ENCODE results near the gene GC.

The GC gene

DNA sequence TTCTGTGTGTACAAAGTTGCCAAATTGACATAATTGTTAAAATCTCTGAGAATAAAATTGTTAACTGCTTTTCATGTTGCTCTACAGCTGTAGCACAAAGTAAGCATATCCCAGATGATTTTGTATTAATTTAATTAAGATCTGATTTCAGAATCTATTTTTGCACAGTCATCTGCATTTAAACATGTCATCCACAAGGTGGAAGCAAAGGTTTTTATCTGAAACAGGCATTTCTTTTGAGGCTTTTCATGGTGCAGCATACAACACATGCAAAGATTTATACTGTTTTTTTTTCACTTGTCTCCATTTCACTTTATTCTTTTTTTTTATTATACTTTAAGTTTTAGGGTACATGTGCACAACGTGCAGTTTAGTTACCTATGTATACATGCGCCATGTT, 51.2 kb downstream of the GC start:
- TF ChIP-seq, protein P1, sequence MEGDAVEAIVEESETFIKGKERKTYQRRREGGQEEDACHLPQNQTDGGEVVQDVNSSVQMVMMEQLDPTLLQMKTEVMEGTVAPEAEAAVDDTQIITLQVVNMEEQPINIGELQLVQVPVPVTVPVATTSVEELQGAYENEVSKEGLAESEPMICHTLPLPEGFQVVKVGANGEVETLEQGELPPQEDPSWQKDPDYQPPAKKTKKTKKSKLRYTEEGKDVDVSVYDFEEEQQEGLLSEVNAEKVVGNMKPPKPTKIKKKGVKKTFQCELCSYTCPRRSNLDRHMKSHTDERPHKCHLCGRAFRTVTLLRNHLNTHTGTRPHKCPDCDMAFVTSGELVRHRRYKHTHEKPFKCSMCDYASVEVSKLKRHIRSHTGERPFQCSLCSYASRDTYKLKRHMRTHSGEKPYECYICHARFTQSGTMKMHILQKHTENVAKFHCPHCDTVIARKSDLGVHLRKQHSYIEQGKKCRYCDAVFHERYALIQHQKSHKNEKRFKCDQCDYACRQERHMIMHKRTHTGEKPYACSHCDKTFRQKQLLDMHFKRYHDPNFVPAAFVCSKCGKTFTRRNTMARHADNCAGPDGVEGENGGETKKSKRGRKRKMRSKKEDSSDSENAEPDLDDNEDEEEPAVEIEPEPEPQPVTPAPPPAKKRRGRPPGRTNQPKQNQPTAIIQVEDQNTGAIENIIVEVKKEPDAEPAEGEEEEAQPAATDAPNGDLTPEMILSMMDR (IDR thresholded peaks at IDR 0.05; ENCODE audit: extremely low read depth, insufficient read depth, missing control alignments): peak; percentile 51
- peak; percentile 23 for DNase-seq (ENCODE audit: low spot score)
- in situ Hi-C loops (cut with MboI; ENCODE audit: low pct_unique_long_range_greater_than_20kb, low sequenced_read_pairs, unreplicated experiment): no loop called here

DNA sequence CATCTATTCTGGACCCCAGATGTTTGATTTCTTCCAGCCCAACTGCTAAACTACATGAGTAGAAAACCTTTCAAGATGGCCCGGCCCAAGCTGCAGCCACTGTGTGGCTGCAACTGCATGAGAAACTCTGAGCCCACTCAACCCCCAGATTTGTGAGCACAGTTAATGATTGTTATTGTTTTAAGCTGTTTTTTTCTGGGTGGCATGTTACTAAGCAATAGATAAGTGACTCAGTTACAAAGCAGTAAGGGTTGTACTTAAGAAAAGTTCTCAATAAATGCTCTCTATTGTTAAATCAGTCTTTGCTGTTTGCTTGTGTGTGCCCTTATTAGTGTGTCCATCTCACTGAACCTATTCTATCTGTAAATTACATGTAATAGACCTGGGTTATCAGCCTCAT, 51.8 kb downstream of the GC start:
- TF ChIP-seq, protein P1 (IDR thresholded peaks at IDR 0.05; ENCODE audit: extremely low read depth, insufficient read depth, missing control alignments): no peak
- DNase-seq (ENCODE audit: low spot score): no peak
- in situ Hi-C loops (cut with MboI; ENCODE audit: low pct_unique_long_range_greater_than_20kb, low sequenced_read_pairs, unreplicated experiment): no loop called here

DNA sequence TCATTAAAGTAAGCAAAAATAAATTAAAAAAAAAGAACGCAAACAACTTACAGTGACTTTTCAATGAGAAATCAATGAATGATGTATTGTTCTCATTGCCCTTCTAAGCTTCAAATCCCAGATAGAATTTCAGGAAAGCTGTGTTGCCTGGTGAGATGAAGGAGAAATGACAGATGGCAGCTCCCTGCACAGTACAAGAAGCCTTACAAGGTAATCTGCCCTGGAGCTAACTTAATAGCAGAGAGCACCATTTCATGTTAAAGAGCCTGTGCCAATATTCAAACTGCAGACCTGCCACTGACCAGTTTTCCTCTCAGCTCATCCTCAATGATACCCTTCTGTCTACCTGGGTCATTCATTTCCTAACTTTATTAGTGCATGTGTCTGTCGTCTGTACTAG, 54.0 kb downstream of the GC start:
- in situ Hi-C loops (cut with MboI; ENCODE audit: low pct_unique_long_range_greater_than_20kb, low sequenced_read_pairs, unreplicated experiment): no loop called here
- TF ChIP-seq, protein P1 (IDR thresholded peaks at IDR 0.05; ENCODE audit: extremely low read depth, insufficient read depth, missing control alignments): no peak
- DNase-seq (ENCODE audit: low spot score): no peak

DNA sequence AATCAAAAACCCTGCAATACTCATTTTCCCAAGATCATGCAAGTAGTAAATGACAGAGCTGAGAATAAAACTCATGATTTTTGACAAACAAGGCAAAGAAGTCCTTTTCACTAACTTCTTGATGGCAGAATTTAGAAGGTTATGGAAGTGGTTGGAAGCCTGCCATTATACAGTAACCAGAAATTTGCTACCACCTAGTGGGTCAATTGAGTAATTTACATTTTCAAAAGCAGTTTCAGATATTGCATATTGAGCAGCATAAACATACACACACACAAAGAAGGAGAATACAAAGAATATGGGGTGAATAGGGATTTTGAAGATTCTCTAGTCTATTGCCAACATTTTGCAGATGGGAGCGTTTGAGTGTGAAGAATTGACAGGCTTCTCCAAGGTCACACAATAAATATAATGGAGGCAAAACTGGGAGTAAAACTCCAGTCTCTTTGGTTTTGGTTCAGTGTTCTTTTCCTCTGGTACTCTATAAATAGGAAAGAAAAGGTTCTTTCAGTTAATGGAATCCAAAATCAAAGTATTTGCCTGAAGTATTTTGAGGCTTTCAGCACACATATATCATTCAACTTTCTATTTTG, 70.2 kb downstream of the GC start:
- in situ Hi-C loops (cut with MboI; ENCODE audit: low pct_unique_long_range_greater_than_20kb, low sequenced_read_pairs, unreplicated experiment): loop anchor here (25.0 kb wide), 1 partner anchor 451 kb away; no protein-coding TSS in a partner anchor
- TF ChIP-seq, protein P1 (IDR thresholded peaks at IDR 0.05; ENCODE audit: extremely low read depth, insufficient read depth, missing control alignments): peak; percentile 60
- DNase-seq (ENCODE audit: low spot score): peak; percentile 7

DNA sequence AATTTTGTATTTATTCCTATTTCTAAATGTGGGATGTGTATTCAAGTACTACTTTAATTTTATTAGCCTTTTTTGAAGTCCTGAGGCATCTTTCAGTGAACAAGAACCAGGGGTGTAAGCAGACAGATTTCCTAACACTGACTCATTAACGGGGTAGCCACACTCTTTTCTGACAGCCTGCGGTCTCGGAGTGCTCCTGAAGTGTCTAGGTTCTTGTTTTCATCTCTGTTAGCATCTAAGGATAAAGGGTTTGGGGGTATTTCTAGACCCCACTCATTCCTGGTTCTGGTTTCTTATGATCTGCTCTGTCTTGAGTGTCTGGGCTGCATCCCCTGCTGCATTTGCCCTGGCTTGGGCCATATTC, 71.9 kb downstream of the GC start:
- no peak for DNase-seq (ENCODE audit: low spot score)
- TF ChIP-seq, protein P1 (IDR thresholded peaks at IDR 0.05; ENCODE audit: extremely low read depth, insufficient read depth, missing control alignments): no peak
- in situ Hi-C loops (cut with MboI; ENCODE audit: low pct_unique_long_range_greater_than_20kb, low sequenced_read_pairs, unreplicated experiment): loop anchor here (25.0 kb wide), 1 partner anchor 450 kb away; no protein-coding TSS in a partner anchor

DNA sequence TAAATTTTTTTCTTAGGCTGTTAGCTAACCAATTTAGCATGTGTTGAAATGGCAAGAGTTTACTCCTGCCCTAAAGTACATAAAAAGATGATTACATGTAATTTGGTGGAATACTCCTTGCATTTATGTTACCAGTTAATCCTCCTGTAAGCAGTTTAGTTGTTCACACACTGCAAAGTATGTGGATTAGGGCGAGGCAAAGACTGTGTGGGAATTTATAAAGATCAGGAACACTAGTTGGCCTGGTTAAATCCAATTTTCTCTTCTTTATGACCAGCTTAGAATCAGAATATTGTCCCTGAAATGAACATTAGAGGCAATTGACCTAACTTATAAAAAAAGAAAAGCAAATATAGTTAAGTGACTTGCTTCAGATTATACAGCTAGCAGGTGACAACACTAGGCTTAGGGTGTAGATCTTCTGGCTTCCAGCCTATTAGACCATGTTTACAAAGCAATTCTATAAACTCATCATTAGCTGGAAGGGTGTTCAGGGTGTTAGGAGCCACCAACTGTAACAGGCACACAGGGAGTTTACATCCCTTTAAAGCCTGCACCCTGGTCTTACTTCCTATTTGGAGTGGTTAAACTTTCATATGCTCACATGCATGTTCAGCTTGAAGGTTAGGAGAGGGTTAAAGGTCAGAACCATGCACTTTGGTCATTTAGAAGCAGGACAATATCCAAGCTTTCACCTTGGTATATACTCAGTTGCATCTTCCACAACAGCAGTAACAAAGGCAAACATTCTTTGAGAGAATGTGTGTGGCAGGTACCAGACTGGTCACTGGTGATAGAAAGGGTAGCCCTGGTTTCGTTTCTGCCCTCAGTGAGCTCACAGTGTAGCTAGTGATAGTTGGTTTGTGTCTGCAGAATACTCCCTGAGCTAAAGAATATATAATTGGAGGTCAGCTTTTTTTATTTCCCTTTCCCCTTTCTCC, 72.6 kb downstream of the GC start:
- DNase-seq (ENCODE audit: low spot score): no peak
- in situ Hi-C loops (cut with MboI; ENCODE audit: low pct_unique_long_range_greater_than_20kb, low sequenced_read_pairs, unreplicated experiment): loop anchor here (25.0 kb wide), 1 partner anchor 449 kb away; no protein-coding TSS in a partner anchor
- TF ChIP-seq, protein P1 (IDR thresholded peaks at IDR 0.05; ENCODE audit: extremely low read depth, insufficient read depth, missing control alignments): no peak

All from GM13977 (cell line).